OCI-LY7 (cell line): Measurements from ENCODE around the gene PAPSS1. TPM values are rescaled to one million over a fixed set of nuclear protein-coding genes. Genes with fewer than 3 reads are reported as not detected.

Experiments
- BruUV-seq: library from RNA; stranded (reverse); fragments of 400-500 nt; replicated peaks from 2 replicates; lab custom pipeline; 2021; lab: Mats Ljungman, UMichigan
- CTCF ChIA-PET: fragments of 300-600 bp; sonication (Branson Sonifier 250); formaldehyde crosslinking; loops from one replicate; lab custom pipeline; 2022; ENCODE audit warnings: antibody characterized with exemption; ENCODE audit not compliant: unreplicated experiment; lab: Charles Lee
- POLR2A ChIA-PET: fragments of 300-600 bp; sonication (Branson Sonifier 250); formaldehyde crosslinking; loops from one replicate; lab custom pipeline; 2022; ENCODE audit warnings: antibody characterized with exemption; lab: Charles Lee
- DNase-seq: peaks from one replicate; pipeline ENCODE4 v3.0.0-alpha.2; 2015; ENCODE audit warnings: low spot score
- H2AFZ ChIP-seq: fragments of 200-600 bp; sonication (generic), shearing (Covaris generic); 2 replicates; pipeline ENCODE4 v1.6.1; 2014; ENCODE audit warnings: mild to moderate bottlenecking, antibody characterized with exemption, low read length, moderate library complexity
- H3K27ac ChIP-seq: fragments of 200-600 bp; sonication (generic); 2 replicates; pipeline ENCODE4 v1.5.1; 2014; ENCODE audit warnings: mixed run types, low read depth, mild to moderate bottlenecking, moderate library complexity, low read length, inconsistent platforms; ENCODE audit not compliant: poor library complexity, severe bottlenecking
- H3K36me3 ChIP-seq: fragments of 200-600 bp; sonication (generic); 2 replicates; pipeline ENCODE4 v1.6.1; 2014; ENCODE audit warnings: mild to moderate bottlenecking, antibody characterized with exemption, low read length, moderate library complexity, mixed read lengths; ENCODE audit not compliant: insufficient read depth
- H3K4me1 ChIP-seq: fragments of 200-600 bp; sonication (generic); 2 replicates; pipeline ENCODE4 v1.5.1; 2014; ENCODE audit warnings: mild to moderate bottlenecking, low read length; ENCODE audit not compliant: insufficient read depth, poor library complexity, severe bottlenecking
- H3K4me2 ChIP-seq: fragments of 200-600 bp; sonication (generic); 2 replicates; pipeline ENCODE4 v1.6.1; 2014; ENCODE audit warnings: mild to moderate bottlenecking, low read length
- H3K4me3 ChIP-seq: fragments of 200-600 bp; sonication (generic); 2 replicates; pipeline ENCODE4 v1.5.1; 2014; ENCODE audit warnings: mild to moderate bottlenecking, low read depth, low read length; ENCODE audit not compliant: poor library complexity, severe bottlenecking
- H3K79me2 ChIP-seq: fragments of 200-600 bp; sonication (generic); 2 replicates; pipeline ENCODE4 v1.6.1; 2016; ENCODE audit warnings: low read depth, mild to moderate bottlenecking, low read length, moderate library complexity, mixed read lengths; ENCODE audit not compliant: insufficient read depth
- H3K9me2 ChIP-seq: fragments of 200-600 bp; sonication (generic); 2 replicates; pipeline ENCODE4 v1.6.1; 2016; ENCODE audit warnings: mild to moderate bottlenecking, low read length, mixed read lengths; ENCODE audit not compliant: insufficient read depth
- H3K9me3 ChIP-seq: fragments of 200-600 bp; sonication (generic); 2 replicates; pipeline ENCODE4 v1.6.1; 2014; ENCODE audit warnings: mild to moderate bottlenecking, mixed run types, low read length, mixed read lengths
- H4K20me1 ChIP-seq: fragments of 200-600 bp; sonication (generic); 2 replicates; pipeline ENCODE4 v1.6.1; 2014; ENCODE audit warnings: mild to moderate bottlenecking, antibody characterized with exemption, low read length, moderate library complexity, mixed read lengths; ENCODE audit not compliant: insufficient read depth
- EZH2phosphoT487 ChIP-seq: fragments of 200-600 bp; sonication (generic); IDR thresholded peaks from 2 replicates; pipeline ENCODE4 v1.6.1; 2018; ENCODE audit warnings: low read depth, borderline replicate concordance, mild to moderate bottlenecking, mixed run types, antibody characterized with exemption, low read length, moderate library complexity, mixed read lengths
- intact Hi-C: fragments of 100-400 bp; cut with micrococcal nuclease; formaldehyde crosslinking; loops from one replicate; pipeline ENCODE4 v1.10.0; 2022; ENCODE audit not compliant: unreplicated experiment
- total RNA-seq, 2 experiments: library from RNA; depleted of rRNA in 1 of 2; stranded (reverse); fragments of >200 nt in 1 of 2; shearing (Covaris generic) in 1 of 2; gene quantifications; 2 replicates each; pipeline ENCODE4 v1.2.3, GENCODE V29; 2014 to 2022
- TF ChIP-seq, protein P1 (sequence below): fragments of 200-600 bp; sonication (generic); conservative IDR thresholded peaks from 2 replicates; pipeline ENCODE4 v1.5.1; 2014; ENCODE audit warnings: mild to moderate bottlenecking, antibody characterized with exemption, low read length, moderate library complexity, mixed read lengths

The PAPSS1 gene
- total RNA-seq, 2 experiments from 2014 or later, result 62.0 to 118 TPM

DNA sequence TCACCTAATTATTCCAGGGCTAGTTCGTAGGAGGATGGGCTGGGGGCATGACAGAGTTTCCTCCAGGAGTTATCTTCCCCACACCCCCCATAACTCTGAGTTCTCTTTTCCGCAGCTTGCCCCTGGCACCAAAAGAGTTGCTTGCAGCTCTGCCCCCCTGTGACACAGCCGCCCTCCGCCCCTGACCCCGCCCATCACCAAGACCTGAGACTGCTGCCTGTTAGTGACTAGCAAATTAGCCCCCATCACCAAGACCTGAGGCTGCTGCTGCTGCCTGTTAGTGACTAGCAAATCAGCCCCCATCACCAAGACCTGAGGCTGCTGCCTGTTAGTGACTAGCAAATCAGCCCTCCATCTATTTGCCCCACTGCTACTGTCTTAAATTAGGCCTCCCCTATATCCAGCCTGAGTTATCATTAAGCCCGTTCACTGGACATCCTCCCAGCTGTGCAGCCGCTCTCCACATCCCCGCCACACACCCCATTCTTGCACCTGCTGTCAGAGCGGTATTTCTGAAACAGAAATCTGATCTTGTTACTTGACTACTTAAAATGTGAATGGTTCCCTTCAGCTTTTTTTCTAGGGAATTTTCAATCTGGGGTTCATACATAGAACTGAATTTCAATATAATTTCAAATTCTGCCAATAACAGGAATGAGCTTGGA, 1.5 kb upstream of the PAPSS1 start:
- intact Hi-C loops, result loop anchor here (2.0 to 5.0 kb wide), 2 partner anchors 269 to 1404 kb away; partner anchors contain the start of genes AIMP1 and TBCK
- peak; percentile 77 for DNase-seq
- Histone ChIP-seq H3K4me2 (peak overlapping the region; percentile 96), H3K36me3 (peaks cover 14% of the 10 kb centered on the region; the same call in 1 of the 2 replicates), H2AFZ (peak overlapping the region; percentile 95), H3K4me1 (peaks cover 35% of the 10 kb centered on the region), H3K27ac (peak overlapping the region; percentile 79), H3K9me3 (no peaks in the 10 kb centered on the region), H3K79me2 (peaks cover 32% of the 10 kb centered on the region), H3K4me3 (peak overlapping the region; percentile 85), H4K20me1 (peaks cover 4% of the 10 kb centered on the region; the same call in 1 of the 2 replicates), H3K9me2 (no peaks in the 10 kb centered on the region)
- no TSS peak for BruUV-seq
- POLR2A ChIA-PET, result interaction anchor here (0.6 to 3.7 kb wide), 6 partner anchors 13 to 808 kb away, joined by 3 to 26 read pairs (median 4); no protein-coding TSS in a partner anchor
- TF ChIP-seq, protein P1, sequence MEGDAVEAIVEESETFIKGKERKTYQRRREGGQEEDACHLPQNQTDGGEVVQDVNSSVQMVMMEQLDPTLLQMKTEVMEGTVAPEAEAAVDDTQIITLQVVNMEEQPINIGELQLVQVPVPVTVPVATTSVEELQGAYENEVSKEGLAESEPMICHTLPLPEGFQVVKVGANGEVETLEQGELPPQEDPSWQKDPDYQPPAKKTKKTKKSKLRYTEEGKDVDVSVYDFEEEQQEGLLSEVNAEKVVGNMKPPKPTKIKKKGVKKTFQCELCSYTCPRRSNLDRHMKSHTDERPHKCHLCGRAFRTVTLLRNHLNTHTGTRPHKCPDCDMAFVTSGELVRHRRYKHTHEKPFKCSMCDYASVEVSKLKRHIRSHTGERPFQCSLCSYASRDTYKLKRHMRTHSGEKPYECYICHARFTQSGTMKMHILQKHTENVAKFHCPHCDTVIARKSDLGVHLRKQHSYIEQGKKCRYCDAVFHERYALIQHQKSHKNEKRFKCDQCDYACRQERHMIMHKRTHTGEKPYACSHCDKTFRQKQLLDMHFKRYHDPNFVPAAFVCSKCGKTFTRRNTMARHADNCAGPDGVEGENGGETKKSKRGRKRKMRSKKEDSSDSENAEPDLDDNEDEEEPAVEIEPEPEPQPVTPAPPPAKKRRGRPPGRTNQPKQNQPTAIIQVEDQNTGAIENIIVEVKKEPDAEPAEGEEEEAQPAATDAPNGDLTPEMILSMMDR, result no peak
- no peak for TF ChIP-seq EZH2phosphoT487
- CTCF ChIA-PET, result interaction anchor here (1.1 kb wide), 1 partner anchor 65 kb away, joined by 3 read pairs; no protein-coding TSS in a partner anchor

DNA sequence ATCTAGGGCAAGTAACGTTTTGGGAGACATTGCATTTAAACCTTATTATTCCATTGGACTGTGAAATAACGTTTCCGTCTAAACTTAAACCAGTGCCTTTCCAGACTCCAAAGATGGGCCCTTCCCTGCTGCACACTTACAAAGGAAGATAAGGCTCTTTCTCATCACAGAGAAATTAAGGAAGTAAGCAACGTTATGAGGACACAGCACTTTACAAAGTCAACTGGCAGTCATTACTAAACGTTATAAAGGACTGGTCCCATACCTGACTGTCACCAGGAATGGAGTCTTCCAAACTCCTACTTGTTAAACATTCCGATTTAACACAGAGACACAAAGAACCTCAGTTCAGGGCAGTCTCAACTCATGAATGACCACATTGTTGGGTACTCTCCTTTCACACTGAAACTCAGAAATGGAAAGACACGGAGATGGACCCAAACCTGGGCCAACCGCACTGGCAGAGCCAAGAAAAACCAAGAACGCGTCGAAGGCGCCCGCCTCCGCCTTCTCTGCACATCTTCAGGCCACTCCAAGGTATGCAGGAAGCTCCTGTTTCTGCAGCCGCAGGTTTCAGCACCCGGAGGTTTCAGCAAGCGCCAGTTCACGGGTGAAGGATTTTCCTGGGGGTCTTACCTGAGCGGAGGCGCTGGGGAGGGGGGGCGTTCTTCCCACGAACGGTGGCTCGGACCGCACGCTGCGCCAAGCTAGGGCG, 670 bp downstream of the PAPSS1 start:
- no peak for TF ChIP-seq EZH2phosphoT487
- TF ChIP-seq, protein P1, result no peak
- H3K4me3 ChIP-seq, result peak overlapping the region; percentile 85
- ChIA-PET CTCF (interaction anchor here (0.6 kb wide), 1 partner anchor 81 kb away, joined by 3 read pairs; no protein-coding TSS in a partner anchor), POLR2A (interaction anchor here (0.6 to 3.7 kb wide), 8 partner anchors 10 to 1403 kb away, joined by 3 to 26 read pairs (median 4); partner anchors contain the start of genes LEF1 and TBCK)
- BruUV-seq, result no TSS peak
- peak overlapping the region; percentile 47 for H2AFZ ChIP-seq
- H3K4me2 ChIP-seq, result peak overlapping the region; percentile 95
- intact Hi-C loops, result loop anchor here (2.0 kb wide), 1 partner anchor 445 kb away; no protein-coding TSS in a partner anchor
- no peaks in the 10 kb centered on the region for H3K9me3 ChIP-seq
- peak overlapping the region; percentile 81 for H3K27ac ChIP-seq
- peaks cover 36% of the 10 kb centered on the region for H3K36me3 ChIP-seq
- no peaks in the 10 kb centered on the region for H3K9me2 ChIP-seq
- DNase-seq, result peak; percentile 55
- H3K4me1 ChIP-seq, result peaks cover 40% of the 10 kb centered on the region
- H3K79me2 ChIP-seq, result peaks cover 54% of the 10 kb centered on the region
- peaks cover 7% of the 10 kb centered on the region; the same call in 1 of the 2 replicates for H4K20me1 ChIP-seq
